ENCODE results near the gene SAMD1.

SAMD1 gene

GRCh38 chr19:14061081-14061749, 29.3 kb downstream of the SAMD1 start:
- no peak overlapping the region for H3K4me3 ChIP-seq (ENCODE audit: low read length)
- TF ChIP-seq CTCF (IDR thresholded peaks at IDR 0.05; ENCODE audit: insufficient read depth, low read depth, low read length, missing control alignments), result no peak
- no peak for DNase-seq (ENCODE audit: low read depth)

GRCh38 chr19:14059652-14060155, 30.8 kb downstream of the SAMD1 start:
- H3K4me3 ChIP-seq (ENCODE audit: low read length), result no peak overlapping the region
- TF ChIP-seq CTCF (IDR thresholded peaks at IDR 0.05; ENCODE audit: insufficient read depth, low read depth, low read length, missing control alignments), result no peak
- no peak for DNase-seq (ENCODE audit: low read depth)

GRCh38 chr19:14059093-14059480, 31.5 kb downstream of the SAMD1 start:
- no peak for DNase-seq (ENCODE audit: low read depth)
- no peak overlapping the region for H3K4me3 ChIP-seq (ENCODE audit: low read length)
- peak; percentile 73 for TF ChIP-seq CTCF (IDR thresholded peaks at IDR 0.05; ENCODE audit: insufficient read depth, low read depth, low read length, missing control alignments)

- TF ChIP-seq CTCF (IDR thresholded peaks at IDR 0.05; ENCODE audit: insufficient read depth, low read depth, low read length, missing control alignments), result no peak
- no peak for DNase-seq (ENCODE audit: low read depth)
- H3K4me3 ChIP-seq (ENCODE audit: low read length), result no peak overlapping the region
These were observed 32.1 kb downstream of the SAMD1 start for GRCh38 chr19:14058182-14059092.

- H3K4me3 ChIP-seq (ENCODE audit: low read length), result no peak overlapping the region
- TF ChIP-seq CTCF (IDR thresholded peaks at IDR 0.05; ENCODE audit: insufficient read depth, low read depth, low read length, missing control alignments), result no peak
- no peak for DNase-seq (ENCODE audit: low read depth)
These were observed 33.7 kb downstream of the SAMD1 start for GRCh38 chr19:14056741-14057356.

GRCh38 chr19:14056069-14056666, 34.4 kb downstream of the SAMD1 start:
- H3K4me3 ChIP-seq (ENCODE audit: low read length), result no peak overlapping the region
- no peak for TF ChIP-seq CTCF (IDR thresholded peaks at IDR 0.05; ENCODE audit: insufficient read depth, low read depth, low read length, missing control alignments)
- DNase-seq (ENCODE audit: low read depth), result no peak

All from epithelial cell of esophagus (primary cell).